Measurements from ENCODE around the gene PPP3R1.
"Not testable (repeated sequence)": the region's sequence is repeated elsewhere in the genome, so short reads cannot be mapped to it uniquely, and the experiment has no call there.

Gene PPP3R1

DNA sequence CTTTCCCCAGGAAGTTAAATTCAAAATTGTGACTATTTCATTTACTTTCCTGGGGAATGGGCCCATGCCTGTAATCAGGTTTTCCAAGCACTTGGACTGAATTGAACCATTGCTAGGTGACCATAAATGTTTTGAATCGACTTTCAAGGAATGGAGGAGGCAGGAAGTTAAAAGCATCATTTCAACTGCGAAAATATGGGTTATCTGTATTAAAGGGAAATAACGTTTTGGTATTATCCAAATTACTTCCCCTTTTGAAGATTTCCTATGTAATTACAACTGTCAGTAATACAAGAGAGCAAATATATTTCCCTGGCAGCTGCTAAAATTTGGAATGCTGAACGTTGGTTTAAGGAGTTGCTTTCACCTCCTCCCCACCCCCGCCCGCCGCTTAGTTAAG is 75.7 kb downstream of the PPP3R1 start (continued):
- TF ChIP-seq, protein P1, sequence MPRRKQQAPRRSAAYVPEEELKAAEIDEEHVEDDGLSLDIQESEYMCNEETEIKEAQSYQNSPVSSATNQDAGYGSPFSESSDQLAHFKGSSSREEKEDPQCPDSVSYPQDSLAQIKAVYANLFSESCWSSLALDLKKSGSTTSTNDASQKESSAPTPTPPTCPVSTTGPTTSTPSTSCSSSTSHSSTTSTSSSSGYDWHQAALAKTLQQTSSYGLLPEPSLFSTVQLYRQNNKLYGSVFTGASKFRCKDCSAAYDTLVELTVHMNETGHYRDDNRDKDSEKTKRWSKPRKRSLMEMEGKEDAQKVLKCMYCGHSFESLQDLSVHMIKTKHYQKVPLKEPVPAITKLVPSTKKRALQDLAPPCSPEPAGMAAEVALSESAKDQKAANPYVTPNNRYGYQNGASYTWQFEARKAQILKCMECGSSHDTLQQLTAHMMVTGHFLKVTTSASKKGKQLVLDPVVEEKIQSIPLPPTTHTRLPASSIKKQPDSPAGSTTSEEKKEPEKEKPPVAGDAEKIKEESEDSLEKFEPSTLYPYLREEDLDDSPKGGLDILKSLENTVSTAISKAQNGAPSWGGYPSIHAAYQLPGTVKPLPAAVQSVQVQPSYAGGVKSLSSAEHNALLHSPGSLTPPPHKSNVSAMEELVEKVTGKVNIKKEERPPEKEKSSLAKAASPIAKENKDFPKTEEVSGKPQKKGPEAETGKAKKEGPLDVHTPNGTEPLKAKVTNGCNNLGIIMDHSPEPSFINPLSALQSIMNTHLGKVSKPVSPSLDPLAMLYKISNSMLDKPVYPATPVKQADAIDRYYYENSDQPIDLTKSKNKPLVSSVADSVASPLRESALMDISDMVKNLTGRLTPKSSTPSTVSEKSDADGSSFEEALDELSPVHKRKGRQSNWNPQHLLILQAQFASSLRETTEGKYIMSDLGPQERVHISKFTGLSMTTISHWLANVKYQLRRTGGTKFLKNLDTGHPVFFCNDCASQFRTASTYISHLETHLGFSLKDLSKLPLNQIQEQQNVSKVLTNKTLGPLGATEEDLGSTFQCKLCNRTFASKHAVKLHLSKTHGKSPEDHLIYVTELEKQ (tag by site-specific recombination; IDR thresholded peaks at IDR 0.05; ENCODE audit: borderline replicate concordance) = no peak
- TF ChIP-seq ZNF132 (tag by site-specific recombination; IDR thresholded peaks at IDR 0.05; ENCODE audit: borderline replicate concordance) (no peak), ZNF596 (tag by site-specific recombination; IDR thresholded peaks at IDR 0.05) (no peak), ZNF571 (tag by site-specific recombination; IDR thresholded peaks at IDR 0.05) (no peak), ZNF555 (tag by site-specific recombination; conservative IDR thresholded peaks at IDR 0.05) (no peak), ZNF514 (tag by site-specific recombination; IDR thresholded peaks at IDR 0.05) (no peak)

DNA sequence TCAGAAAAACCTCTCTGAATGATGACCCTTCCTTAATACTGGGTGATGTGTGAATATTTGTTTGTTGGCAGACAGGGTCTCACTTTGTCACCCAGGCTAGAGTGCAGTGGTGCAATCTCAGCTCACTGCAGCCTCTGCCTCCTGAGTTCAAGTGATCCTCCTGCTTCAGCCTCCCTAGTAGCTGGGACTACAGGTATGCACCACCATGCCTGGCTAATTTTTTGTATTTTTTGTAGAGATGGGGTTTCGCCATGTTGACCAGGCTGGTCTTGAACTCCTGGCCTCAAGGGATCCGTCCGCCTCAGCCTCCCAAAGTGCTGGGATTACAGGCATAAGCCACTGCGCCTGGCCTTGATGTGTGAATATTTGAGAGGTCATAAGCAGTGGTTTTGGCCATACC is 77.1 kb downstream of the PPP3R1 start:
- H3K27ac ChIP-seq (ENCODE audit: extremely low read depth, low read depth, low read length); POLR2A ChIA-PET; H3K9me3 ChIP-seq (ENCODE audit: control insufficient read depth, insufficient read depth, low read depth, low read length); H3K4me1 ChIP-seq (ENCODE audit: control insufficient read depth, insufficient read depth, low read length); H3K4me3 ChIP-seq (ENCODE audit: low read depth, low read length): not testable (repeated sequence)
- CTCF ChIA-PET = interaction anchor here (1.0 to 2.2 kb wide), 5 partner anchors 10 to 53 kb away, joined by 3 to 15 read pairs (median 4); no protein-coding TSS in a partner anchor
- peaks cover 40 to 79% of the 10 kb centered on the region in 2 experiments for H3K36me3 ChIP-seq (ENCODE audit: control insufficient read depth in 2 of 2, insufficient read depth in 1 of 2, low read length in 2 of 2)

DNA sequence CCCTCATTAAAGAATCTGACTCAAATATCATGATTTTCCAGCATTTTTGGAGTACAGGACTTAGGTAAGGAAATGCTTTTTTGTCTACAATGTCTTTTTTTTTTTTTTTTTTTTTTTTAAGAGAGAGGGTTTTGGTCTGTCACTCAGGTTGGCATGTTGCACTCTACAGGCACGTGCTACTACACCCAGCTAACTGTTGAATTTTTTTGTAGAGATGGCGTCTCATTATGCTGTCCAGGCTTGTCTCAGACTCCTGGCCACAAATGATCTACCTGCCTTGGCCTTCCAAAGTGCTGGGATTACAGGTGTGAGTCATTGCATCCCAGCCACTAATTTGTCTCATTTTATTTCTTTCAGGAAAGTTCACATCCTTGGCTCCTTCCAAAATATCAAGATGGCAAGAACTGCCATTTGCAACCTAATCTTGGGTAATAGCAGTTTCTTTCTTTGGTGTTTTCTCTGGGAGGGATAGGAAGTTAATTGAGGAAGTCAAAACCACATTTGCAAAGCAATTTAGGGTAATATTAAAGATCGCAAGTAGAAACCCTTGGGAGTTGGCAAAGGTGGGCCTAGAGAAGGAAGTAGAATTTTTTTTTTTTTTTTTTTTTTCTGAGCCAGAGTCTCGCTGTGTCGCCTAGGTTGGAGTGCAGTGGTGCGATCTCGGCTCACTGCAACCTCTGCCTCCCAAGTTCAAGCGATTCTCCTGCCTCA is 79.2 kb downstream of the PPP3R1 start:
- peaks cover 6% of the 10 kb centered on the region for H3K4me1 ChIP-seq (ENCODE audit: control insufficient read depth, insufficient read depth, low read length)
- H3K36me3 ChIP-seq (ENCODE audit: control insufficient read depth in 2 of 2, insufficient read depth in 1 of 2, low read length in 2 of 2) = peaks cover 37 to 78% of the 10 kb centered on the region in 2 experiments
- POLR2A ChIA-PET = no interaction called here
- CTCF ChIA-PET = interaction anchor here (0.6 kb wide), 1 partner anchor 152 kb away, joined by 3 read pairs; no protein-coding TSS in a partner anchor
- H3K9me3 ChIP-seq (ENCODE audit: control insufficient read depth, insufficient read depth, low read depth, low read length) = no peaks in the 10 kb centered on the region
- H3K27ac ChIP-seq (ENCODE audit: extremely low read depth, low read depth, low read length) = no peak overlapping the region
- TF ChIP-seq, protein P2, sequence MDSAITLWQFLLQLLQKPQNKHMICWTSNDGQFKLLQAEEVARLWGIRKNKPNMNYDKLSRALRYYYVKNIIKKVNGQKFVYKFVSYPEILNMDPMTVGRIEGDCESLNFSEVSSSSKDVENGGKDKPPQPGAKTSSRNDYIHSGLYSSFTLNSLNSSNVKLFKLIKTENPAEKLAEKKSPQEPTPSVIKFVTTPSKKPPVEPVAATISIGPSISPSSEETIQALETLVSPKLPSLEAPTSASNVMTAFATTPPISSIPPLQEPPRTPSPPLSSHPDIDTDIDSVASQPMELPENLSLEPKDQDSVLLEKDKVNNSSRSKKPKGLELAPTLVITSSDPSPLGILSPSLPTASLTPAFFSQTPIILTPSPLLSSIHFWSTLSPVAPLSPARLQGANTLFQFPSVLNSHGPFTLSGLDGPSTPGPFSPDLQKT (IDR thresholded peaks at IDR 0.05; ENCODE audit: borderline replicate concordance, low read depth, low read length) = no peak
- no peak for TF ChIP-seq ZNF514 (tag by site-specific recombination; IDR thresholded peaks at IDR 0.05)
- TF ChIP-seq, protein P3, sequence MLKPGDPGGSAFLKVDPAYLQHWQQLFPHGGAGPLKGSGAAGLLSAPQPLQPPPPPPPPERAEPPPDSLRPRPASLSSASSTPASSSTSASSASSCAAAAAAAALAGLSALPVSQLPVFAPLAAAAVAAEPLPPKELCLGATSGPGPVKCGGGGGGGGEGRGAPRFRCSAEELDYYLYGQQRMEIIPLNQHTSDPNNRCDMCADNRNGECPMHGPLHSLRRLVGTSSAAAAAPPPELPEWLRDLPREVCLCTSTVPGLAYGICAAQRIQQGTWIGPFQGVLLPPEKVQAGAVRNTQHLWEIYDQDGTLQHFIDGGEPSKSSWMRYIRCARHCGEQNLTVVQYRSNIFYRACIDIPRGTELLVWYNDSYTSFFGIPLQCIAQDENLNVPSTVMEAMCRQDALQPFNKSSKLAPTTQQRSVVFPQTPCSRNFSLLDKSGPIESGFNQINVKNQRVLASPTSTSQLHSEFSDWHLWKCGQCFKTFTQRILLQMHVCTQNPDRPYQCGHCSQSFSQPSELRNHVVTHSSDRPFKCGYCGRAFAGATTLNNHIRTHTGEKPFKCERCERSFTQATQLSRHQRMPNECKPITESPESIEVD (tag by site-specific recombination; IDR thresholded peaks at IDR 0.05) = no peak
- TF ChIP-seq ZNF184 (tag by site-specific recombination; IDR thresholded peaks at IDR 0.05) = no peak
- TF ChIP-seq ZNF354C (tag by site-specific recombination; IDR thresholded peaks at IDR 0.05; ENCODE audit: borderline replicate concordance, low read depth) = no peak
- TF ChIP-seq ZBTB1 (tag by site-specific recombination; IDR thresholded peaks at IDR 0.05) = no peak
- no peak for TF ChIP-seq ZNF248 (tag by site-specific recombination; IDR thresholded peaks at IDR 0.05)
- TF ChIP-seq YY2 (tag by site-specific recombination; IDR thresholded peaks at IDR 0.05) = no peak
- no peak for TF ChIP-seq ZNF658 (tag by site-specific recombination; IDR thresholded peaks at IDR 0.05)
- TF ChIP-seq, protein P4, sequence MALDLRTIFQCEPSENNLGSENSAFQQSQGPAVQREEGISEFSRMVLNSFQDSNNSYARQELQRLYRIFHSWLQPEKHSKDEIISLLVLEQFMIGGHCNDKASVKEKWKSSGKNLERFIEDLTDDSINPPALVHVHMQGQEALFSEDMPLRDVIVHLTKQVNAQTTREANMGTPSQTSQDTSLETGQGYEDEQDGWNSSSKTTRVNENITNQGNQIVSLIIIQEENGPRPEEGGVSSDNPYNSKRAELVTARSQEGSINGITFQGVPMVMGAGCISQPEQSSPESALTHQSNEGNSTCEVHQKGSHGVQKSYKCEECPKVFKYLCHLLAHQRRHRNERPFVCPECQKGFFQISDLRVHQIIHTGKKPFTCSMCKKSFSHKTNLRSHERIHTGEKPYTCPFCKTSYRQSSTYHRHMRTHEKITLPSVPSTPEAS (tag by site-specific recombination; IDR thresholded peaks at IDR 0.05) = no peak
- TF ChIP-seq, protein P5, sequence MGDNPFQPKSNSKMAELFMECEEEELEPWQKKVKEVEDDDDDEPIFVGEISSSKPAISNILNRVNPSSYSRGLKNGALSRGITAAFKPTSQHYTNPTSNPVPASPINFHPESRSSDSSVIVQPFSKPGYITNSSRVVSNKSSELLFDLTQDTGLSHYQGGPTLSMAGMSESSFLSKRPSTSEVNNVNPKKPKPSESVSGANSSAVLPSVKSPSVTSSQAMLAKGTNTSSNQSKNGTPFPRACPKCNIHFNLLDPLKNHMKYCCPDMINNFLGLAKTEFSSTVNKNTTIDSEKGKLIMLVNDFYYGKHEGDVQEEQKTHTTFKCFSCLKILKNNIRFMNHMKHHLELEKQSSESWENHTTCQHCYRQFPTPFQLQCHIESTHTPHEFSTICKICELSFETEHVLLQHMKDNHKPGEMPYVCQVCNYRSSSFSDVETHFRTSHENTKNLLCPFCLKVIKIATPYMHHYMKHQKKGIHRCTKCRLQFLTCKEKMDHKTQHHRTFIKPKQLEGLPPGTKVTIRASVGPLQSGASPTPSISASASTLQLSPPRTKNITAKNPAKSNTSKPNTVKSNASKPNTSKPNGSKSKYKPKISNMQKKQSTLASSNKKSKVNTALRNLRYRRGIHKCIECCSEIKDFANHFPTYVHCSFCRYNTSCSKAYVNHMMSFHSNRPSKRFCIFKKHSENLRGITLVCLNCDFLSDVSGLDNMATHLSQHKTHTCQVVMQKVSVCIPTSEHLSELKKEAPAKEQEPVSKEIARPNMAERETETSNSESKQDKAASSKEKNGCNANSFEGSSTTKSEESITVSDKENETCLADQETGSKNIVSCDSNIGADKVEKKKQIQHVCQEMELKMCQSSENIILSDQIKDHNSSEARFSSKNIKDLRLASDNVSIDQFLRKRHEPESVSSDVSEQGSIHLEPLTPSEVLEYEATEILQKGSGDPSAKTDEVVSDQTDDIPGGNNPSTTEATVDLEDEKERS (tag by site-specific recombination; IDR thresholded peaks at IDR 0.05) = no peak
- no peak for TF ChIP-seq ZNF146 (tag by site-specific recombination; IDR thresholded peaks at IDR 0.05)
- TF ChIP-seq ZNF548 (tag by site-specific recombination; IDR thresholded peaks at IDR 0.05) = no peak
- H3K4me3 ChIP-seq (ENCODE audit: low read depth, low read length) = no peak overlapping the region
